NCI-H748 (cell line): Measurements from ENCODE around the gene MRPS2.

ENCODE experiments used
- DNase-seq: peaks from one replicate; lab custom pipeline; 2025; ENCODE audit not compliant: unreplicated experiment; lab: John Stamatoyannopoulos, UW

MRPS2 gene

DNA sequence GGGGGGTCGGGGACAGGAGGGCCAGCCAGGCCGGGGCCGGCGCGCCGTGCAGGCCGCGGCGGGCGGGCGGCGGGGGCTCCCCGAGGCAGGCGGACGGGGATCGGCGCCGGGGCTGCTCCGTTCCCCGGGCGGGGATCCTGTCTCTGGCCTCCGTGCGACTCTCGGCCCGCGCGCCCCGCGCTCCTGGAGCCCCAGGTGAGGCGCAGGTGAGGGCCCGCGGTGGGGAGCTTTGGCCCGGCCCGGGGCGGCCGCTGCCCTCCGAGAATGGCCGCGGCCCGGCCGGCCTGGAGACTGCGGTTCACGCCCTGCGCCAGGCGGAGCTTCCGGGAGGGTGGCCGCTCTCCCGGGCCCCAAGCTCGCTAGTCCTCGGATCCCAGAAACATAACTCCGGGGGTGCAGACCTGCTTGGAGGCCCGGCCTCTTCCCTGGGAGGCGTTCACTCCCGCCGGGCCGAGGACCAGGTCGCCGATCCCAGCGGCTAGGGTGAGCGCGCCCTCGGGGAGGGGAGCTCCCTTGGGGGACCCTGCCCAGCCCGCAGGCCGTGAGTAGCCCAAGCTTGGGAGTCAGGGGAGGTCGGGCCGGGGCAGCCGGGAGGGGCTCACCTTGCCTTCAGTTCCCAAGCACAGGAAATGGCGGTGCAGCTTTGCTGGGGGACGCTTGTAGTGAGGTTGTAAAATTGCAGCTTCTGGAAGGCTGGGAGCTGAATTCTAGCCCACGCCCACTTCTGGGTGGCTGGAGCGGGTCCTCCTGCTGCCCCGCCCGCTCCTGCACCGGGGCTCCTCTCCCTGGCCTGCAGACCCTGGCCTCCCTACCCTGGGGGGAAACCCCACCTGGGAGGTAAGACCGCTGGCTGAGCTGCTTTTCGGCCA, 20.2 kb upstream of the MRPS2 start:
- peak; percentile 66 for DNase-seq

DNA sequence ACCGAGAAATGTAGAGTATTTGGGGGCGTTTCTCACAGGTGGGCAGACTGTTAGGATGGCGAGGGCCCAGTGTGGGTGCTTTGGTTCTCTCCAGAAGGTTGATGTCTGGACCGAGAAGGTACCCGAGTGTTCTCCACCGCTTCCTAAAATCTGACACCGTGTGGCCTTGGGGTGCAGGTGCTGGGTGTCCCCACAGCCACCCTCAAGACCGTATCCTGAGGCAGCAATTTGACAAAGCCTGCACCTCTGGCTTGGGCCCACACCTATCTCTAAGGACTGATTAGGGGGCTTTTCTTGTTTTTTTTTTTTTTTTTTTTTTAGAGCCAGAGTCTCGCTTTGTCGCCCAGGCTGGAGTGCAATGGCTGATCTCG, 19.6 kb upstream of the MRPS2 start:
- no peak for DNase-seq

GRCh38 chr9:135482015-135482754, 18.3 kb upstream of the MRPS2 start:
- no peak for DNase-seq

DNA sequence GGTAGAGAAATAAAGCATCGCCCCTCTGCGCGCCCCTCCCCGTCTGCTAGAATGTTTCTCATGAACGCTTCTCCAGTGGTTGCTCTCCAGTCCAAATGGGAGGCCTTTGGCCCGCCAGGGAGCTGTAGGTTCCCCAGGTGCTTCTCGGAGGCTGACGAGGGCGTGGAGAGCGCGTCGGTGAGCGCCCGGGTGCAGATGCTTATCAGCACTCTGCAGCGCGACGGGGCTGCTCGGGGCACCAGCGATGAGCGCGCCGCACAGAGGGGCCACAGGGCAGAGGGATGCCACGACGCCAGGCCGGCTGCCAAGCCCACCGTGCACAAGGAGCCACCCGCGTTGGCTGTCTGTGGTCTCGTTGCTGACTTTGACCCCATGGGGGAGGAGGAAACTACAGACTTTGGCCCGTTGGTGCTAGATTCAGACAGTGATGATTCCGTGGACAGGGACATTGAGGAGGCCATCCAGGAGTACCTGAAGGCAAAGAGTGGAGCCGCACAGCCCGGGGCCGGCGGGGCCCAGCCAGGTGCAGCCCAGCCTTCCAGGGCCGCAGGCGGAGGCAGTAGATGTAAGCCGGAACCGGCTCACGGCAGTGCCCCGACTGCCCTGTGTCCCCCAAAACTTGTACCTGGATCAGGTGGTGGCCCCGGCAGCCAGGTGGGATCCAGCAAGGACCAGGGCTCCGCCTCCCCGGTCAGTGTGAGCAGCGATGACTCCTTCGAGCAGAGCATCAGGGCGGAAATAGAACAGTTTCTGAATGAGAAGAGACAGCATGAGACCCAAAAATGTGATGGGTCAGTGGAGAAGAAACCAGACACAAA, 15.8 kb upstream of the MRPS2 start:
- no peak for DNase-seq

DNA sequence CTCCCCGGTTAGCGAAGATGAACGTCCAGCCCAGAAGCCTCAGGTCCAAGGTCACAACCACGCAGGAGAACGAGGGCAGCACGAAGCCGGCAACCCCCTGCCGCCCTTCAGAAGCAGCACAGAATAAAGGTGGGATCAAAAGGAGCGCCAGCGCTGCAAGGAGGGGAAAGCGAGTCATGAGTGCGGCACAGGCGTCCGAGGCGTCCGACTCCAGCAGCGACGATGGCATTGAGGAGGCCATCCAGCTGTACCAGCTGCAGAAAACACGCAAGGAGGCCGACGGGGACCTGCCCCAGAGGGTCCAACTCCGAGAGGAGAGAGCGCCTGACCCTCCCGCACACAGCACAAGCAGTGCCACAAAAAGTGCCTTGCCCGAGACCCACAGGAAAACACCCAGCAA, 15.1 kb upstream of the MRPS2 start:
- DNase-seq = no peak

- DNase-seq = no peak
Measured at GRCh38 chr9:135485832-135486231, 14.7 kb upstream of the MRPS2 start.

DNA sequence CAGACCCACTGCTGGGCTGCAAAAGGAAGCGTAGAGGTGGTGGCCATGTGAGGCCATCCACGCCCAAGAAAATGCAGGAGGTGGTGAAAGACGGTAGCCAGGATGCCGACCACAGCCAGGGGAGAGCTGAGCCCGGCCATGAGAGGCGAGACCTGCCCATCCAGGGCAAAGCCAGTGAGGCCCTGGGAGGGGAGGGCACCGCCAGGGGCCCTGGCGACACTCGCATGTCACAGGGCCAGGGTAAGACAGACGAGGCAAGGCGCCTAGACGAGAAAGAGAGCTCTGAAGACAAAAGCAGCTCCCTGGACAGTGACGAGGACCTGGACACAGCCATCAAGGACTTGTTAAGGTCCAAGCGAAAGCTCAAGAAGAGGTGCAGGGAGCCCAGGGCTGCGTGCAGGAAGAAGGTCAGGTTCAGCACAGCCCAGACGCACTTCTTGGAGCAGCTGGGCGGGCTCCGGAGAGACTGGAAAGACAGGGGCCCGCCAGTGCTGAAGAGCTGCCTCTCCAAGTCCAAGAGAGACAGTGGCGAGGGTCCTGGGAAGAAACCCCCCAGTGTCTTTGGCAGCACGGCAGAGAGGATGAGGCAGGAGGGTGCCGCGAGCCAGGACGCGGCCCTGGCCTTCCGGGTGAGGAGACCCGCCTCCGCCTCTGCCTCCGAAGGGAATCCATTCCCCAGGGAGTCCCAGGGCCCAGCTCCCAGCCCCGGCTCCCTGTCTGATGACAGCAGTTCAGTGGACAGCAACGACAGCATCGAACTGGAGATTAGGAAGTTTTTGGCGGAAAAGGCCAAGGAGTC, 14.0 kb upstream of the MRPS2 start:
- no peak for DNase-seq

GRCh38 chr9:135487281-135488012, 13.0 kb upstream of the MRPS2 start:
- DNase-seq = no peak

DNA sequence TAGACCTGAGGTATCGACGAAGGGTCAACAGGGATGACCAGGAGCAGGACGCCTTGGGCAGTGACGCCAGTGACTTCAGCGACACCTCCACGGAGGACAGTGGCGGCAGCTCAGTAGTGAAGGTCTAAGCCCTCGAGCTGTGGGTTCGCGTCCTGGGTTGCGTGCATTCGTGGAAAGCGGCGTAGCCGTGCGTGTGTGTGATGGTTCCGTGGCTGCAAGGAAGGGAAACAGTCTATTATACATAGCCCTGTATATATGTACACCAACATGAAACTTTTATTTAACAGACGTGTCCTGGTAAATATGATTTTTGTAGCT, 12.5 kb upstream of the MRPS2 start:
- DNase-seq = no peak

DNA sequence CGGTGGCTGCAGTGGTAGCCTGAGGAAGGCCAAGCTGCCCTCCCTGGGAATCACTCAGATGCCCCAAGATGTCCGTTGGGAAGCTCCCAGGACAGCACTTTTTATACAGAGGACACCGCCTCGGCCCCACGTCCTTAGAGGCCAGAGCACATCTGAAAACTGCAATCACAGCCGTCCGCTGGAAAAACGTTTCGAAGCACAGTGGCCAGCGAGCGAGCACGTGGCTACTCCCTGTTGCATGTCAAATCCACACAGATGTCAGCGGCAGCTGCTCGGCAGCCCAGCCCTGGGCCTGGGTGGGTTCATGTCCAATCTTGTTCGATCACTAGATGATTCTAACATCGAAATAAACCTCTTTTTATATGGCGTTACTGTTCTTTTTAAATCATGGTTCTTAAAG, 12.0 kb upstream of the MRPS2 start:
- DNase-seq = no peak

DNA sequence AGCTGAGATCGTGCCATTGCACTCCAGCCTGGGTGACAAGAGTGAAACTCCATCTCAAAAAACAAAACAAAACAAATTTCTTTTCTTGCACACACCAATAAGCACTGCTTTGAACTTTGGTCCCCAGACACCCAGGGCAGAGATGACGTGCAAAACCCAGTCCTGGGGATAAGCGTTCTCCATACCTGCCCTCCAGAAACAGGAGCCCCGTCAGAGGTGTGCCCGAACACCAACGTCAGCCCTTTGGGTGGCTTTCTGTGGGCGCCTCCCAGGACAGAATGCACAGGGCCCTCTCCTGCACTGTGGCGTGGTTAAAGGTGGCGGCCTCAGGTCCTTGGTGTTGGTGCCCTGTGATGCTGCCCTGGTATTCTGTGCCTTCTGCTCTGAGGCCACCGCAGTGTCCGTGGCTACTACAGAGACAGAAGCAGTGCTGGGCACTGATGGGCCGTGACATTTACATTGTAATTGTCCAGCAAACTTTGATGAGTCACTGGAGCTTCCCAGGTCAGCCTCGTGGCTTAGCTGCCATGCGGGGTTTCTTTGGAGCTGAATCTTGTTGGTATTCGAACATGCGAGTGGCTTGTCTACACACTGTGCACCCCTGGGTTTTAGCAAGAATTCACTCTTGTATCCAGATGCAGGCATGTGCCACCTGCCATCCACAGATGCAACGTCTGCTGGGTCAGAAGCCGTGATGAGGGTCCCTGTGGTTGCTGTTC, 11.1 kb upstream of the MRPS2 start:
- no peak for DNase-seq

DNA sequence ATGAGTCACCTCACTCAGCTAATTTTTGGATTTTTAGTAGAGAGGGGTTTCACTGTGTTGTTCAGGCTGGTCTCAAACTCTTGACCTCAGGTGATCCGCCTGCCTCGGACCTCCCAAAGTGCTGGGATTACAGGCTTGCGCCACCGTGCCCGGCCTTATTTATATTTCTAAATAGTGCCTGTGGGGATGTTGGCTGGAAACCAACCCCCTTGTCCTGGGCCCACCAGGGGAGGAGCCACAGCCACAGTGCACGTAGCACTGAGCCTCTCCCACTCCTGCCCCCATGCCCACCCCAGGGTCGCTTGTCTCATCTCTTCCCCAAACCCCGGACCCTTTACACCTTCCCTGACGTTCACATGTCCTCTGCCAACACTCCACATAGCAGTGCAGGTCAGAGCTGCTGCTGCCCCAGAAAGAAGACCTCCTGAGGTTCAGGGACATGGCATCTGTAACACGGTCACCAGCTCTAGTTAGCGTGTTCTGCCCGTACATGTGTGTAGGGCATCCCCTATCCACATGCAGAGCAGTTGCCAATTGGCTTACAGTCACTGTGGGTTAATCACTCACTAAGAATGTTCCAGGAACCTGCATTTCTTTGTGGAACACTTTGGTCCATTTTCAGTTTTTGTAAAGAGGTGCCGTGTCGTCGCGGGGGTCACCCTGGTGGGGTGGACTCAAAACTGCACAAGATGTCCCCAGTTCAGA, 10.2 kb upstream of the MRPS2 start:
- DNase-seq = no peak

GRCh38 chr9:135490980-135491464, 9.5 kb upstream of the MRPS2 start:
- no peak for DNase-seq

DNA sequence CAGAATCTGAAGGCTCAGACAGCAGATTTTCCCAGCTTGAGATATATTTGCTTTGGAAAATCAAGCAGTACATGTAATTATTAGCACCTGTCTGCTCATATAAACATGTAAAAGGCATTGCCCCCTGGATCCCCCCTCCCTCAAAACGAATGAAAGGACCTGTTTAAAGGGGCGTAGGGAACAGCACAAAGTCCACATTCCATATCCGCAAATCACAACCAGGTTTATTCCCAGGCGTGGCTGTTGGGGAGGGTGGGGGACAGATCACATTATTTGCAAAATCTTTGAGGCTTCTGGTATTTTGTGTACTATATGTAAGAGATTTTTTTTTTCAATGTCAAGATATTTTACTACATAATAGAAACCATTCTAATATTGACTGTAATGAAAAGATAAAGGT, 8.7 kb upstream of the MRPS2 start:
- no peak for DNase-seq

GRCh38 chr9:135492886-135493669, 7.4 kb upstream of the MRPS2 start:
- DNase-seq = no peak

GRCh38 chr9:135494791-135495559, 5.5 kb upstream of the MRPS2 start:
- DNase-seq = no peak

GRCh38 chr9:135498381-135499126, 1.9 kb upstream of the MRPS2 start:
- DNase-seq = no peak
